Left kidney (tissue), 2 donors: ENCODE results near the gene DIPK1B. TPM values are rescaled to one million over a fixed set of nuclear protein-coding genes. Genes with fewer than 3 reads are reported as not detected.
"Not testable (repeated sequence)": the region's sequence is repeated elsewhere in the genome, so short reads cannot be mapped to it uniquely, and the experiment has no call there.

Experiments
- DNase-seq: peaks from one replicate; pipeline ENCODE4 v3.0.0-alpha.2; 2013
- polyA plus RNA-seq: library from polyadenylated mRNA; unstranded; fragments of 120-200 nt; gene quantifications from one replicate; pipeline ENCODE4 v1.2.1, GENCODE V29; 2013; ENCODE audit not compliant: insufficient read length

DIPK1B gene
- polyA plus RNA-seq, 1 donor: 27.6 TPM

- DNase-seq: no peak
Measured at GRCh38 chr9:136697821-136698526, 14.4 kb upstream of the DIPK1B start.

DNA sequence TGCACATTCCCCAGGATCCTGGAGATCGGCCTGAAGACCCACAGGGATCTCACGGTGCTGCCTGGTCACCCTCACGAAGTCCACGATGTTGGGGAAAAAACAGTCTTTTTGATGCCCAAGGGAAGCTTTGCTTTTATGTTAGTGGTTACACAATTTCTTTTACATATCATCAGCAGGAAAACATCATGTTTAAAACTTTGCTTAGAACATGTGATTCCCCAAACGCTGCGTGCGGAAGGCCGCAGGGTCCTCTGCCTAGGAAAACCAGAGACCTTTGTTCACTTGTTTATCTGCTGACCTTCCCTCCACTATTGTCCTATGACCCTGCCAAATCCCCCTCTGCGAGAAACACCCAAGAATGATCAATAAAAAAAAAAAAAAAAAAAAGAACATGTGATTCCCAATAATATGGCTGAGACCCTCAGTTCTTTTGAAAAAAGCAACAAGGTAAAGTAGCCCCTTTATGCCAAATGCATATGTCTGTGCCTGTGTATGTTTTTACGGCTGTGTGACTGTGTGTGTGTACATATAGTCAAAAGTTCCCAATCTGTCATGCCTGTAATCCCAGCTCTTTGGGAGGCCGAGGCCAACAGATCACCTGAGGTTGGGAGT is 13.6 kb upstream of the DIPK1B start:
- no peak for DNase-seq

GRCh38 chr9:136700304-136700703 is 12.1 kb upstream of the DIPK1B start:
- no peak for DNase-seq

- no peak for DNase-seq
Measured at GRCh38 chr9:136700959-136701667, 11.3 kb upstream of the DIPK1B start.

DNA sequence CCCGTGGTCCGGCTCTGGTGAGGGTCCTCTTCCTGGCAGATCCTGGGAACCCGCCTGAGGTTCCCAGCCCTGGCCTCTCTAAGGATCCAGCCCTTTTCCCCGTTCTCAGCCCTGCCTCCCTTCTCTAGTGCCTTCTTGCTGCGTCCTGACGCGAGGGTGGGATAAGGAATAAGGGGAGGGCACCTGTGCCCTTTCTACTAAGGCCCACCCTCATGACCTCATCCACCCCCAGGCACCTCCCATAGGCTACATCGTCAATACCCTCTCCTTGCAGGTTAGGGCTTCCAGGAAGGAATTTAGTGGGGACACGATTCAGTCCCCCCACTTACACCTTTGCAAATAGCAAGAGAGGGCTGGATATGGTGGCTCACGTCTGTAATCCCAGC is 10.7 kb upstream of the DIPK1B start:
- DNase-seq: no peak

GRCh38 chr9:136703276-136703860 is 9.0 kb upstream of the DIPK1B start:
- no peak for DNase-seq

- not testable (repeated sequence) for DNase-seq
Measured at GRCh38 chr9:136704741-136705140, 7.6 kb upstream of the DIPK1B start.

GRCh38 chr9:136705564-136705963 is 6.8 kb upstream of the DIPK1B start:
- DNase-seq: no peak

DNA sequence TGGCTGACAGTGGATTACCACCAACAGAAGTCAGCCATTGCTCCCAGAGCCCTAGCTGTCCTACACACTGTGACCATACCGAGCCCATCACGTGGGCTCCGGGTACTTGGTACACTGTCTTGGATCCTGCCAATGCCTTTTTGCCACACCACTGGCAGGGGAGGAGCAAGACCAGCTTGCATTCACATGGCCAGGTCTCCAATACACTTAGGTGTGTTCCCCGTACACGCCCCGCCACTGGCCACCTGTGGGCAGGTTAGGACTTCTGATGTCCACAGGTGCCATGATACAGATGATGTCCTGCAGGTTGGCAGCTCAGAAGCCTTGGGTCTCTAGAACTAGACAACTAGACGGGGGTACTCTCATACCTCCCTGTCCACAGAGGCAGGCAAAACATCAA is 5.4 kb upstream of the DIPK1B start:
- DNase-seq: no peak

- DNase-seq: no peak
Measured at GRCh38 chr9:136707849-136708517, 4.4 kb upstream of the DIPK1B start.

GRCh38 chr9:136709454-136710109 is 2.8 kb upstream of the DIPK1B start:
- DNase-seq: no peak

GRCh38 chr9:136710543-136710942 is 1.8 kb upstream of the DIPK1B start:
- no peak for DNase-seq

DNA sequence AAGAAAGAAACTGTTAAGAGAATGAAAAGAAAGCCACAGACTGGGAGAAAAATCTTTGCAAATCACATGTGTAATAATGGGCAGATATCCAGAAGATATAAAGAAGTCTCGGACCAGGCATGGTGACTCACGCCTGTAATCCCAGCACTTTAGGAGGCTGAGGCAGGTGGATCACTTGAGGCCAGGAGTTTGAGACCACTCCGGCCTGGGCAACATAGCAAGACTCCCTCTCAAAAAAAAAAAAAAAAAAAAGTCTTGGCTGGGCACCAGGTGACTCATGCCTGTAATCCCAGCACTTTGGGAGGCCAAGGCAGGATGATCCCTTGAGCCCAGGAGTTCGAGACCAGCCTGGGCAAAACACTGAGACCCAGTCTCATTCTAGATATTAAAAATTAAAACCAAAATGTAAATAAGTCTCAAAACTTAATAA is 1.1 kb upstream of the DIPK1B start:
- DNase-seq: not testable (repeated sequence)

DNA sequence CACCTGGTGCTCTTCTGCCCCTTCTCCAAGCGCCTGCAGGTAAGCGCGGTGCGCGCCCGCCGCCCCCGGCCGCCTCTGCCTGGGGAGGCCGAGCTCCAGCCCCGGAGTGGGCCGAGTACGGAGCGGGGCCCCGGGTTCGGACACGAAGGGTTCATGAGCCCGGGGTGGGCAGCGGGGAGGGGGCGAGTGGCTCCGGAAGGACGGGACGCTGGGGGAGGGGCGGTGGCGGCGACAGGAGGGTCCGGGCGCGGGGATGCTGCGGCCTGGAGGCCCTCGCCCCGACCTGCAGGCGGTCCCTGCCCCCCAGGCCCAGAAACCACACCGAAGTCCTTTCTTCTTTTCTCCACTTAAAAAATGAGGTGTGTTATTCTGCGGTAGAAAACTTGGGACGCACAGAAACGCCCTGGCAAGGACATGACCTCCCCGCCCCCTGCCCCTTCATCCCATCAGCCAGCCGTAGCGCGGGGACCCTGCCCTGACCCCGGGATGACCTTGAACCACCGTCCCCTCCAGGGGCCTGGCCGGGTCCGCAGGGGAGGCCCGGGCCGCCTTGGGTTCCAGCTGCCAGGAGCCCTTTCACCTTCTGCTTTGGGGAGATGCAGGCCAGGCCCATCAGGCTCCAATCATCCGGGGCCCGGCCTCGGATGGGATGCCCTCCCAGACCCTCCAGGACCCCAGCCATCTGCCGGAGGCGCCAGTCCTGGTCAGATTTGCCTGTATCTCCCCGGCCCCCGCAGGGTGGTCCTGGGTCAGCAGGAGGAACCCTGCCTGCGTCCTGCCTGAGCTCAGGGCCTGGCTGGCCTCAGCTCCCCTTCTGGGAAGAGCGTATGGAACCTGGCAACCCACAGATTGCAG is 545 bp downstream of the DIPK1B start:
- no peak for DNase-seq

GRCh38 chr9:136713550-136713949 is 1.2 kb downstream of the DIPK1B start:
- no peak for DNase-seq

DNA sequence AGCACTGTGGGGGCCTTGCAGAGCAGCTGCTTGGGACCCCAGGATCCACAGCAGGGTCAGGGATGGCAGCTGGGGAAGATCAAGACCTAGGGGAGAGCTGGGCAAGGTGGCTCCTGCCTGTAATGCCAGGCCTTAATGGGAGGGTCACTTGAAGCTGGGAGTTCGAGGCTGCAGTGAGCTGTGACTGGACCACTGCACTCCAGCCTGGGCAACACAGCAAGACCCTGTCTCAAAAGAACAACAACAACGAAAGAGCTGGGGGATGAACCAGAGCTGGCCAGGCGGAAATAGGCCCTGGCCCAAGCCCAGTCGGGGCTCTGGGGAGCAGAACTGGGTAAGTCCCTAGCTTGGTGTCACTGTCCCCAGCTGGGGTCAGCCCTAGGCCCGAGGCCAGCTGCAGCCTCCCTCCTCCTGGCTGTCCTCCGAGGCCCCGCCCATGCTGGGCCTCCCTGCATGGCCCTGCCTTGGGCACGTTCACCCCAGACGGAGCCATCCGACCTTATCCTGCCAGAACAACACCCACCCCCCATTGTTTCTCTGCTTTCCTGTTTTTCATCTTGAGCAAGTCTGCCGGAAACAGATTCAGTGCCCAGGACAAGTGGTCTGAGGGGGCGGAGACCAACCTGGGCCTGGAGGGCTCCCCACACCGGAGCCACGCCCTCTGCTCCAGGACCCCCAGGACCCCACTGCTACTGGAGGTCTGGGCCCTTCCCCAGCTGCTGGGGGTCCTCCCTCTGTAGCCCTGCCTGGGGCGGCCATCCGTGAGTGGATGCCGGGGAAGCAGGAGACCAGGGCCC is 1.9 kb downstream of the DIPK1B start:
- DNase-seq: no peak

DNA sequence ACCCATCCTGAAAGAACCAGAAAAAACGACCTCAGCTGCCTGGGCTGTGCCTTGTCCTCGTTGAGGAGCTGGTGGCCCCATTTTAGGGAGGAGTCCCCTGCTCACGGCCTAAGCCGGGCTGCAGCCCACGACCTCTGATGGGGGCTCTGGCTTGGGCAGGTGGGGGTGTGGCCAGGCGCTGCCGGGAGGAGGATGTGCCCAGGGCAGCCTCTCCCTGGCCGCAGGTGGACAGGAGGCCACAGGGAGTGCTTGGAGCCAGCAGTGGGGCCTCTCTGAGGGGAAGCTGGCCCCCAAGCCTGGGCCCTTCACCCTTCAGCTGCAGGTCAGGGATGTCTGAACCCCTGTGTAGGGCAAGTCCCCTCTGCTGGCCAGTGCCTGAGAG is 2.5 kb downstream of the DIPK1B start:
- DNase-seq: no peak

- DNase-seq: no peak
Measured at GRCh38 chr9:136717399-136717798, 5.0 kb downstream of the DIPK1B start.

- DNase-seq: no peak
Measured at GRCh38 chr9:136718345-136719194, 6.2 kb downstream of the DIPK1B start.
